HUES48 (cell line): ENCODE results near the gene SEMA6C.

Experiments
- H3K27ac ChIP-seq: one replicate; pipeline ENCODE4 v1.7.0; 2013; ENCODE audit warnings: low read depth, low read length, inconsistent platforms
- H3K27me3 ChIP-seq: 2 replicates; pipeline ENCODE4 v1.6.1; 2013; ENCODE audit warnings: mild to moderate bottlenecking, low read length; ENCODE audit not compliant: control insufficient read depth, insufficient read depth
- H3K36me3 ChIP-seq: 2 replicates; pipeline ENCODE4 v1.6.1; 2013; ENCODE audit warnings: low read length; ENCODE audit not compliant: control insufficient read depth, insufficient read depth
- H3K4me1 ChIP-seq: 2 replicates; pipeline ENCODE4 v1.6.1; 2013; ENCODE audit warnings: mild to moderate bottlenecking, low read length; ENCODE audit not compliant: control insufficient read depth, insufficient read depth
- H3K4me3 ChIP-seq: 2 replicates; pipeline ENCODE4 v1.5.1; 2013; ENCODE audit warnings: mild to moderate bottlenecking, low read depth, low read length
- H3K9ac ChIP-seq: 2 replicates; pipeline ENCODE4 v1.6.1; 2013; ENCODE audit warnings: mild to moderate bottlenecking, low read depth, low read length, moderate library complexity
- H3K9me3 ChIP-seq: 2 replicates; pipeline ENCODE4 v1.6.1; 2013; ENCODE audit warnings: low read length; ENCODE audit not compliant: control insufficient read depth, insufficient read depth

SEMA6C gene

DNA sequence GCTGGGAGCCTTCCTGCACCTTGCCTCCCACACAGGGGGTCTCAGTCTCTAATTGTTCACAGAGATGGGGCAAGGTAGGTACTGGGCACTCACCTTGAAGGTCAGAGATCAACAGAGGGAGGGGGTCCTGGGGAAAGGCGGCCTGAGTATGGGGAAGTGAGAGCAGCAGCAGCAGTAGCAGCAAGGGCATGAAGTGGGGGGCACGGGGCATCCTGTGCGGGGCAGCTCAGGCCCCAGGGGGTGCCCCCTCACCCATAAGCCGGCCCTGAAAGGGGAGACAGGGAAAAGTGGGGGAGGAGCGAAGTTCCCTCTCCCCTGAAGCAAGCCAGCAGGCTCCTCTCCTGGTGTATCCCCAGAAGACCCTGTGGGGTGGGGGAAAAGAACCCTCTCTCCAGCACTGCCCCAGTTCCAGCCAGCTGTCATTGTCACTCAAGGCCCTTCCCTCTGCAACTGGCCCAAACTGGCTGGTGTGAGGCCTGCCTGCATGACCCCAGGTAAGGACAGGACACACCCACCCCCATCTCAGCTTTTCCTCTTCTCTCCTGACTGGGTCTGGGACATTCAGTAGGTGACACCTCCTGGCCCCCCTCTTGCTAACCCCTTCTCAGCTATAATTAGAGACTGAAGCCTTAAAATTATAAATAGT lies 3.9 kb downstream of the SEMA6C start:
- Histone ChIP-seq H3K9ac (no peak overlapping the region), H3K9me3 (no peaks in the 10 kb centered on the region), H3K4me1 (peaks cover 29% of the 10 kb centered on the region), H3K36me3 (peaks cover 10% of the 10 kb centered on the region; the same call in 1 of the 2 replicates), H3K27me3 (peaks cover 20% of the 10 kb centered on the region), H3K27ac (no peak overlapping the region), H3K4me3 (no peak overlapping the region)

DNA sequence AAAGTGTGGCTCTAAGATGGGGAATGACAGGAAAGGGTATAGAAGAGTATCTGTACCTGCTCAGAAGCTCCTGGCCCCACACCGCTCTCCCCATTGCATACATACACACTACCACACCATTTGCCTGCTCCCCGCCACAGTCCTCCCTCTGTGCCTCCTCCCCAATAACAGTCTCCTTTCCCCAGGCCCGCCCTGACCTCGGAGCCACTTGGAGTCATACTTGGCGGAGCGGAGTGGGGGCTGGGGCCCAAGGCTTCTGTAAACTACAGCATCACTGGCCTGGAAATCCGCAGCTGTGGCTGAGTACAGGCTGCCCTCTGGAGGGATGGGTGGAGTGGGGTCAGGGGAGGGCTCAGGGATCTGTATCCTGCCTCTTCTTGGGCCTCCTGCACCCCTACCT lies 8.6 kb downstream of the SEMA6C start:
- H3K4me3 ChIP-seq = no peak overlapping the region
- peaks cover 17% of the 10 kb centered on the region for H3K27me3 ChIP-seq
- H3K9me3 ChIP-seq = no peaks in the 10 kb centered on the region
- no peaks in the 10 kb centered on the region; the same call in 1 of the 2 replicates for H3K4me1 ChIP-seq
- H3K9ac ChIP-seq = no peak overlapping the region
- no peak overlapping the region for H3K27ac ChIP-seq
- H3K36me3 ChIP-seq = peaks cover 17% of the 10 kb centered on the region

- no peak overlapping the region for H3K27ac ChIP-seq
- H3K4me1 ChIP-seq = peaks cover 6% of the 10 kb centered on the region; the same call in 1 of the 2 replicates
- H3K9me3 ChIP-seq = no peaks in the 10 kb centered on the region
- H3K36me3 ChIP-seq = peaks cover 17% of the 10 kb centered on the region
- no peak overlapping the region for H3K4me3 ChIP-seq
- no peak overlapping the region for H3K9ac ChIP-seq
- peaks cover 28% of the 10 kb centered on the region for H3K27me3 ChIP-seq
These were observed 10.7 kb downstream of the SEMA6C start for GRCh38 chr1:151135433-151136385.

DNA sequence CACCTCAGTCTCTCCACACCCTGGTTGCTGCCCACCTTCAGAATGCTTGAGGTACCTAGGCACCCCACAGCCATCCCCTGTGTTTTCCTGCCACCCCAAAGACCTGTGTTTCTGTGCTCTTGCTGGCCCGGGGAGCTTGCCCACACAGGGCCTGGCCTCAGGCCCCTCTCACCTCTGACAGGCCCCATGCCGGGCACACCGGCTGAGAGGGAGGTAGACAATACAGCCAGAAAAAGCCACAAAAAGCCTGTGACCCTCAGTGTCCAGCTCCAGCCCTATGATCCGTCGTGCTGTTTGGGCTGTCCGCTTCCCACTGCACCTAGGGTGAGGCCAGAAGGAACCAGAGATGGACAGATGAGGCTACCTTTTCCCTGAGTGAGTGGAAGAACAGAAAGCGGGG lies 11.4 kb downstream of the SEMA6C start:
- H3K27me3 ChIP-seq = peaks cover 33% of the 10 kb centered on the region
- no peak overlapping the region for H3K9ac ChIP-seq

DNA sequence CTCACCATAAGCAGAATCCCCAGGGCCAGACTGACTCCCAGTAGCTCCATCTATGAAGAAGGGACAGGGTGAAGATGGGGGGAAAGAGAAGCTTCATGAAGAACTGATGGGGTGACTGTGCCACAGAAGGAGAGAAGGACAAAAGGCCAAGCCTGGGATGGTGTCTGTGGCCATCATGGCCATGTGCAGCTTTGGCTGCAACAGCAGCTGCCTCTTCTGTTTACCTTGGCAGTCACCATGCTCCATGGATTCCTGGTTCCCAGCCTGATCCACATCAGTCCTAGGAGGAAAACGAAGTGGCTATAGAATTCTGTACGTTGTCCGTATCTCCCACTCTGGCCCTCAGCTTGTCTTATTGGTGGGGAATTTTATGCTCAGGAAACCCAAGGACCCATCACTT lies 12.0 kb downstream of the SEMA6C start:
- H3K4me3 ChIP-seq = no peak overlapping the region
- H3K4me1 ChIP-seq = peaks cover 9% of the 10 kb centered on the region; the same call in 1 of the 2 replicates
- no peak overlapping the region for H3K9ac ChIP-seq
- H3K36me3 ChIP-seq = peaks cover 11% of the 10 kb centered on the region
- H3K9me3 ChIP-seq = no peaks in the 10 kb centered on the region
- H3K27me3 ChIP-seq = peaks cover 33% of the 10 kb centered on the region
- H3K27ac ChIP-seq = no peak overlapping the region

More for the DNA sequence above, 11.4 kb downstream of the SEMA6C start:
- peaks cover 17% of the 10 kb centered on the region for H3K36me3 ChIP-seq
- no peaks in the 10 kb centered on the region for H3K9me3 ChIP-seq
- no peak overlapping the region for H3K27ac ChIP-seq
- peaks cover 9% of the 10 kb centered on the region; the same call in 1 of the 2 replicates for H3K4me1 ChIP-seq
- H3K4me3 ChIP-seq = no peak overlapping the region

DNA sequence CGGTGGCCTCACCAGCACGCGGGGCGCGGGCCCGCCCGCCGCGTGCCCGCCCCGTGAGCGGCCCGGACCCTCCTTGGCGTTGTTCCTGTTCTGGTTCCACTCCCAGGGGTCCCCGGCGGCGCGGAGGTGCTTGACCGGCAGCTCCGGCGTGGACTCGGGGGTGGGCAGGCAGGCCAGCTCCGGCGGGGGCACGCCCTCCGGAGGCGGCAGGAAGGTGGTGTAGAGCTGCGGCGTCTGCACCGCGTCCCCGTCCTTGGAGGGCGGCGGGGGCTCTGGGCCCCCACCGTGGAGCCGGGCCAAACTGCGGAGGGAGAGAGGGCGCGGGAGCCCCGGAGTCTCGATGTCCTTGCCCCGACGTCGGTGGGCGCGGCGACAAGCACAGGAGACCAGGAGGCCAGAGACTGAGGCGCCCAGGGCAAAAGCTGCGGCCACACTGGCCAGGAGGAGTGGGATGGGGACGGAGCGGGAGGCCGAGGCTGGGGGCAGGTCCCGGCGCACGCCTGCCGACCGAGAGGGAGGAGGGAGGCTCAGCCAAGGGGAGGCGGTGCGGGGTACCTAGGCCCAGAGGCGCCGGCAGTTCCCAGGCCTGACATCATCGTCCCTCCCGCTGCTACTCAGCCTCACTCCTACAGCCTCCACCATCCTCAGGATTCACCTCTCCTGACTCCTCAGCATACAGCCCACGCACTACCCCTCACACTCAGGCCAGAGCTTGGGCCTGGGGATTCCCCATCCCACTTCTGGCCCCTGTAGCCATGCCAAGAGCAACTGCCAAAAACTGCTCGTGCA lies 13.2 kb downstream of the SEMA6C start:
- Histone ChIP-seq H3K4me1 (peaks cover 12% of the 10 kb centered on the region; the same call in 1 of the 2 replicates), H3K9me3 (no peaks in the 10 kb centered on the region), H3K9ac (no peak overlapping the region), H3K27ac (no peak overlapping the region), H3K36me3 (peaks cover 7% of the 10 kb centered on the region), H3K27me3 (peaks cover 33% of the 10 kb centered on the region), H3K4me3 (peak overlapping the region; percentile 61; the same call in 1 of the 2 replicates)

- Histone ChIP-seq H3K9me3 (no peaks in the 10 kb centered on the region), H3K27ac (no peak overlapping the region), H3K27me3 (peaks cover 33% of the 10 kb centered on the region), H3K36me3 (peaks cover 7% of the 10 kb centered on the region), H3K4me3 (peak overlapping the region; percentile 61; the same call in 1 of the 2 replicates), H3K9ac (no peak overlapping the region), H3K4me1 (peaks cover 12% of the 10 kb centered on the region; the same call in 1 of the 2 replicates)
These were observed 14.0 kb downstream of the SEMA6C start for GRCh38 chr1:151132335-151133017.

DNA sequence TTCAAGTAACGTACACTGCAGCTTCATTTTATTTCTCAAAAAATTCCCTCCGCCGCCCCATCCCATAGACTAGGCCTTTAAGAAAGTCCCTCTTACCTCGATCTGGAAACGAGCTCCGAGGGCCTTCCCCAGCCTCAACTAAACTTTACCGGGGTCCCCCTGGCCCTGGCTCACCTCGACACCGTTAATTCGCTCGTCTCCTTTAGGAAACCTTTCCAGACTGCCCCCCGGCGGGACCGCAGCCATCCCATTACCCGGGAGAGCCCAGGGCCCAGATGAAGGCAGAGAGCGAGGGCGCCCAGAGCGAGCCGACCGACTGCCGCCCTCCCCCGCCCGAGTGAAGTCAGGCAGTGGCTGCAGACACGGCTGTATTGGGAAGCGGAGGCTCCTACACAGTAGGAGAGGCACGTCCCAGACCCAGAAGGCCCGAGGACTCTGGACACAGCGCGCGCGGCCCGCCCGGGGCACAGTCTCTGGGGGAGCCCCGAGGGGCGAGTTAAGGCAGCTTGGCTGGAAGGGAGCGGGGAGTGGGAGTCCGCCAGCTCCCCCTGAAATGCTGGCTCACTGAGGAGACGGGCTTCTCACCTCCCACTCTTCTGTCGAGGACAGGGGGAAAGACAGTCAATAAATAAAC lies 14.6 kb downstream of the SEMA6C start:
- Histone ChIP-seq H3K4me1 (peaks cover 12% of the 10 kb centered on the region; the same call in 1 of the 2 replicates), H3K27me3 (peaks cover 33% of the 10 kb centered on the region), H3K27ac (peak overlapping the region; percentile 49), H3K36me3 (peaks cover 6% of the 10 kb centered on the region), H3K4me3 (peak overlapping the region; percentile 61), H3K9ac (no peak overlapping the region), H3K9me3 (no peaks in the 10 kb centered on the region)

GRCh38 chr1:151130987-151131586 lies 15.3 kb downstream of the SEMA6C start:
- H3K9ac ChIP-seq = peak overlapping the region; percentile 54
- peak overlapping the region; percentile 61 for H3K4me3 ChIP-seq
- H3K27ac ChIP-seq = peak overlapping the region; percentile 49
- H3K27me3 ChIP-seq = peaks cover 33% of the 10 kb centered on the region
- no peaks in the 10 kb centered on the region for H3K9me3 ChIP-seq
- H3K4me1 ChIP-seq = peaks cover 12% of the 10 kb centered on the region; the same call in 1 of the 2 replicates
- H3K36me3 ChIP-seq = no peaks in the 10 kb centered on the region
